Measurements from ENCODE around the gene NBDY. TPM values are rescaled to one million over a fixed set of nuclear protein-coding genes. Genes with fewer than 3 reads are reported as not detected.

NBDY gene
- total and polyA plus RNA-seq, 2 of the 13 experiments (the other 11 are each of a cell fraction or from before 2014, with no cell fraction given): 1.4 to 1.7 TPM

GRCh38 chrX:56787734-56788152, 58.7 kb downstream of the NBDY start:
- ChIA-PET CTCF (ENCODE audit: low intra/inter-chr PET ratio, low total read pairs) (no interaction called here), POLR2A (no interaction called here)
- H3K79me2 ChIP-seq (ENCODE audit: insufficient read depth, low read length): no peaks in the 10 kb centered on the region
- no peak for TF ChIP-seq RARG (CRISPR knock-in tag; IDR thresholded peaks at IDR 0.05; ENCODE audit: low read depth)
- no peak for TF ChIP-seq JUN (CRISPR knock-in tag; IDR thresholded peaks at IDR 0.05)
- TF ChIP-seq YEATS2 (CRISPR knock-in tag; IDR thresholded peaks at IDR 0.05; ENCODE audit: borderline replicate concordance): no peak
- no peak for TF ChIP-seq ZHX2 (IDR thresholded peaks at IDR 0.05; ENCODE audit: low read depth)
- no peak for TF ChIP-seq ZHX2 (CRISPR knock-in tag; IDR thresholded peaks at IDR 0.05; ENCODE audit: borderline replicate concordance)
- no peak for TF ChIP-seq ZNF605 (CRISPR knock-in tag; IDR thresholded peaks at IDR 0.05)
- no peak for TF ChIP-seq ZNF780A (CRISPR knock-in tag; IDR thresholded peaks at IDR 0.05)
- TF ChIP-seq NR2F2 (IDR thresholded peaks at IDR 0.05; ENCODE audit: borderline replicate concordance, low read depth): no peak
- TF ChIP-seq SYNCRIP (IDR thresholded peaks at IDR 0.05; ENCODE audit: insufficient read depth, low read depth, low read length): no peak
- TF ChIP-seq SMAD3 (CRISPR knock-in tag; IDR thresholded peaks at IDR 0.05): no peak
- TF ChIP-seq ZNF460 (CRISPR knock-in tag; IDR thresholded peaks at IDR 0.05; ENCODE audit: borderline replicate concordance): no peak
- no peak for TF ChIP-seq SMC3 (IDR thresholded peaks at IDR 0.05; ENCODE audit: low read length)
- no peak for TF ChIP-seq REPIN1 (CRISPR knock-in tag; IDR thresholded peaks at IDR 0.05; ENCODE audit: borderline replicate concordance, low read depth)
- TF ChIP-seq REXO4 (CRISPR knock-in tag; IDR thresholded peaks at IDR 0.05; ENCODE audit: borderline replicate concordance): no peak
- TF ChIP-seq TFDP1 (CRISPR knock-in tag; IDR thresholded peaks at IDR 0.05; ENCODE audit: borderline replicate concordance): no peak
- no peak for TF ChIP-seq ZNF260 (CRISPR knock-in tag; IDR thresholded peaks at IDR 0.05; ENCODE audit: borderline replicate concordance, low read depth)
- no peak for TF ChIP-seq ZNF549 (CRISPR knock-in tag; IDR thresholded peaks at IDR 0.05)
- in situ Hi-C loops (cut with HindIII; ENCODE audit: extremely low pct_ligation_motif_present, low pct_unique_long_range_greater_than_20kb) (no loop called here), intact Hi-C loops (cut with micrococcal nuclease; ENCODE audit: unreplicated experiment) (no loop called here)
- 80% methylated on average over 1 of the region's 5 CpGs for WGBS (ENCODE audit: low lambda C conversion rate)
- H3K27ac ChIP-seq (ENCODE audit: extremely low read length, insufficient read depth, low read length): no peak overlapping the region
- H3K4me3 ChIP-seq (replicated peaks in 1 of 3; ENCODE audit: insufficient read depth in 1 of 3, low read depth in 2 of 3, low read length in 3 of 3): no peak overlapping the region
- no peak overlapping the region for H3K9ac ChIP-seq (ENCODE audit: insufficient read depth, low read depth, low read length)
- H3K4me2 ChIP-seq (ENCODE audit: low read depth, low read length): no peak overlapping the region
- H3K9me3 ChIP-seq (ENCODE audit: low read length): no peaks in the 10 kb centered on the region
- no TSS peak for BruUV-seq (replicated peaks)
- peaks cover 18% of the 10 kb centered on the region for H3K4me1 ChIP-seq (ENCODE audit: insufficient read depth, low read length)
- DNase-seq (ENCODE audit: low spot score) (no peak), FAIRE-seq (no peak), ATAC-seq (no peak)
- no peaks in the 10 kb centered on the region for H3K36me3 ChIP-seq (replicated peaks in 1 of 2; ENCODE audit: control insufficient read depth in 1 of 2, insufficient read depth in 2 of 2, low read length in 2 of 2)
- H3K27me3 ChIP-seq (ENCODE audit: control insufficient read depth in 1 of 2, insufficient read depth in 2 of 2, low read length in 2 of 2): no peaks in the 10 kb centered on the region
- H4K20me1 ChIP-seq (ENCODE audit: insufficient read depth, low read length): no peaks in the 10 kb centered on the region
- no peak overlapping the region for H2AFZ ChIP-seq (ENCODE audit: low read length)
